Loucy (cell line): ENCODE data around the gene STOM.

Source experiments
- H2AFZ ChIP-seq: fragments of 200-600 bp; sonication (generic); 2 replicates; pipeline ENCODE4 v1.6.0; 2016; ENCODE audit warnings: antibody characterized with exemption, mild to moderate bottlenecking, low read length, moderate library complexity
- H3F3A ChIP-seq: fragments of 200-600 bp; 2 replicates; pipeline ENCODE4 v1.6.0; 2016; ENCODE audit warnings: antibody characterized with exemption, low read depth, mild to moderate bottlenecking
- H3K27me3 ChIP-seq: fragments of 200-600 bp; sonication (generic); 2 replicates; pipeline ENCODE4 v1.6.1; 2014; ENCODE audit warnings: low read length, mild to moderate bottlenecking; ENCODE audit not compliant: insufficient read depth, poor library complexity, severe bottlenecking
- H3K36me3 ChIP-seq: fragments of 200-600 bp; sonication (generic); 2 replicates; pipeline ENCODE4 v1.6.1; 2016; ENCODE audit warnings: low read length; ENCODE audit not compliant: insufficient read depth
- H3K4me1 ChIP-seq: fragments of 200-600 bp; sonication (generic); 2 replicates; pipeline ENCODE4 v1.5.1; 2014; ENCODE audit warnings: low read length, mild to moderate bottlenecking; ENCODE audit not compliant: insufficient read depth, poor library complexity, severe bottlenecking
- H3K4me2 ChIP-seq: fragments of 200-600 bp; sonication (generic); 2 replicates; pipeline ENCODE4 v1.6.0; 2014; ENCODE audit warnings: antibody characterized with exemption, low read length, low read depth, mild to moderate bottlenecking; ENCODE audit not compliant: poor library complexity, severe bottlenecking
- H3K4me3 ChIP-seq: fragments of 200-600 bp; sonication (generic); 2 replicates; pipeline ENCODE4 v1.5.1; 2014; ENCODE audit warnings: low read length, mild to moderate bottlenecking, mixed read lengths; ENCODE audit not compliant: poor library complexity, severe bottlenecking
- H3K79me2 ChIP-seq: fragments of 200-600 bp; sonication (generic); 2 replicates; pipeline ENCODE4 v1.6.1; 2014; ENCODE audit warnings: low read length; ENCODE audit not compliant: insufficient read depth
- H3K9ac ChIP-seq: fragments of 200-600 bp; sonication (generic); 2 replicates; pipeline ENCODE4 v1.6.0; 2014; ENCODE audit warnings: mild to moderate bottlenecking, low read depth, low read length, moderate library complexity; ENCODE audit not compliant: poor library complexity, severe bottlenecking
- H3K9me2 ChIP-seq: fragments of 200-600 bp; sonication (generic); replicated peaks from 2 replicates; pipeline ENCODE4 v1.6.1; 2016; ENCODE audit warnings: low read depth, low read length, mixed read lengths
- H3K9me3 ChIP-seq: fragments of 200-600 bp; sonication (generic); 2 replicates; pipeline ENCODE4 v1.6.1; 2014; ENCODE audit warnings: mild to moderate bottlenecking, antibody characterized with exemption, low read length, low read depth; ENCODE audit not compliant: insufficient read depth
- H4K20me1 ChIP-seq: fragments of 200-600 bp; sonication (generic); 2 replicates; pipeline ENCODE4 v1.6.0; 2014; ENCODE audit warnings: antibody characterized with exemption, low read length, mild to moderate bottlenecking; ENCODE audit not compliant: insufficient read depth, poor library complexity, severe bottlenecking
- EZH2phosphoT487 ChIP-seq: fragments of 200-600 bp; IDR thresholded peaks from 2 replicates; pipeline ENCODE4 v1.6.1; 2018; ENCODE audit warnings: antibody characterized with exemption, mild to moderate bottlenecking, moderate library complexity, borderline replicate concordance
- TF ChIP-seq, protein P1 (sequence below): fragments of 200-600 bp; sonication (generic); conservative IDR thresholded peaks from 2 replicates; pipeline ENCODE4 v1.5.1; 2014; ENCODE audit warnings: mild to moderate bottlenecking, antibody characterized with exemption, low read length

The STOM gene

DNA sequence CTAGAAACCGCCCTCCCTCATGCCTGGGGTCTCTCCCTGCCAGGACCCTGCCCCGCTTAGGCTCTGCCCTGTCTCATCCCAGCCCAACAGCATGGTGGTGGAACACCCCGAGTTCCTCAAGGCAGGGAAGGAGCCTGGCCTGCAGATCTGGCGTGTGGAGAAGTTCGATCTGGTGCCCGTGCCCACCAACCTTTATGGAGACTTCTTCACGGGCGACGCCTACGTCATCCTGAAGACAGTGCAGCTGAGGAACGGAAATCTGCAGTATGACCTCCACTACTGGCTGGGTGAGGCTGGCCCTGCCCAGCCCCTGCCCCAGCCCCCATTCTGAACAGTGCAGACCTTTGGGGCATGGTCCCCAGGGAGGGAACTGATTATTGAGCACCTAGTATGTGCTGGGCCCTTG, 68.2 kb downstream of the STOM start:
- Histone ChIP-seq H3K27me3 (no peaks in the 10 kb centered on the region), H3K4me1 (peaks cover 10% of the 10 kb centered on the region), H4K20me1 (no peaks in the 10 kb centered on the region), H3K4me2 (no peak overlapping the region), H3K9ac (no peak overlapping the region), H3F3A (no peaks in the 10 kb centered on the region), H3K9me3 (no peaks in the 10 kb centered on the region), H2AFZ (no peak overlapping the region), H3K4me3 (no peak overlapping the region), H3K36me3 (peaks cover 5% of the 10 kb centered on the region; the same call in 1 of the 2 replicates), H3K9me2 (no peaks in the 10 kb centered on the region), H3K79me2 (no peaks in the 10 kb centered on the region)
- TF ChIP-seq, protein P1, sequence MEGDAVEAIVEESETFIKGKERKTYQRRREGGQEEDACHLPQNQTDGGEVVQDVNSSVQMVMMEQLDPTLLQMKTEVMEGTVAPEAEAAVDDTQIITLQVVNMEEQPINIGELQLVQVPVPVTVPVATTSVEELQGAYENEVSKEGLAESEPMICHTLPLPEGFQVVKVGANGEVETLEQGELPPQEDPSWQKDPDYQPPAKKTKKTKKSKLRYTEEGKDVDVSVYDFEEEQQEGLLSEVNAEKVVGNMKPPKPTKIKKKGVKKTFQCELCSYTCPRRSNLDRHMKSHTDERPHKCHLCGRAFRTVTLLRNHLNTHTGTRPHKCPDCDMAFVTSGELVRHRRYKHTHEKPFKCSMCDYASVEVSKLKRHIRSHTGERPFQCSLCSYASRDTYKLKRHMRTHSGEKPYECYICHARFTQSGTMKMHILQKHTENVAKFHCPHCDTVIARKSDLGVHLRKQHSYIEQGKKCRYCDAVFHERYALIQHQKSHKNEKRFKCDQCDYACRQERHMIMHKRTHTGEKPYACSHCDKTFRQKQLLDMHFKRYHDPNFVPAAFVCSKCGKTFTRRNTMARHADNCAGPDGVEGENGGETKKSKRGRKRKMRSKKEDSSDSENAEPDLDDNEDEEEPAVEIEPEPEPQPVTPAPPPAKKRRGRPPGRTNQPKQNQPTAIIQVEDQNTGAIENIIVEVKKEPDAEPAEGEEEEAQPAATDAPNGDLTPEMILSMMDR = no peak
- no peak for TF ChIP-seq EZH2phosphoT487

DNA sequence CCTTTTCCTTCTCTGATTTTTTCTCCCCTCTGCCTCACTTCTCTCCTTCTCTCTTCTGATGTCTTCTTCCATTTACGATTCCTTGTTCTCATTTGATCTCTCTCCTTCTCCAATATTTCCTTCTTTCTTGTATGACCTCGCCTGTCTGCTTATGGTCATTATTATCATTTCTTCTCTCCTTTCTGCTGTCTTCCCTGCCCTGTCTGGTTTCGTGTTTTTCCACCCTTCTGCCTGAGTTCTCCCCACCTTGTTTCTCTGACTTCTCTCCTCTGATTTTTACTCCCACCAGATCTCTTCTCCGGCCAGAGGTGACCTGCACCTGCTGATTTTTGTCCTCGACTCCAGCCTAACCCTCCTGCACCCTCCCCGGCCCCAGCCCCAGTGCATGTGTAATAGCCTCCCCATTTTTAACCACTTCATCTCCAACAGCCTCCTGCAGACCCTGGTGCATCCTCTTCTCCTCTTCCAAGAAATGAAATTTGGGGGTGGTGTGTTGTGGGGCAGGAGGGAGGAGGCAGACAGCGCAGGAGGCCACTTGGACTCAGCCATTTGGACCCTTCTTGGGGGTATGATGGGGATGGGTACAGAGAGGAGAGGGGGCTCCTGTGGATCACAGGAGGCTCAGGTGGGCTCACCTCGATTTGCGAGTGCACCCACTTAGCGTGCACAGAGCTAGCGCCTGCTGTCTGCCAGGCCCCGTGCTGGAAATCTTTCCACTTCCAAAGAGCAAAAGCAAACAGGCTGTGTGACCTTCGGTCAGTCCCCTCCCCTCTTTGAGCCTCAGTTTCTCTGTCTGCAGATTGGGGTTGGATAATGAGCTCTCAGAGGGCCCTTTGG, 69.5 kb downstream of the STOM start:
- H3K79me2 ChIP-seq = no peaks in the 10 kb centered on the region
- no peak for TF ChIP-seq EZH2phosphoT487
- TF ChIP-seq, protein P1 = no peak
- no peaks in the 10 kb centered on the region for H4K20me1 ChIP-seq
- no peak overlapping the region for H2AFZ ChIP-seq
- H3K9ac ChIP-seq = no peak overlapping the region
- no peaks in the 10 kb centered on the region for H3F3A ChIP-seq
- H3K4me3 ChIP-seq = no peak overlapping the region
- H3K36me3 ChIP-seq = peaks cover 5% of the 10 kb centered on the region; the same call in 1 of the 2 replicates
- no peaks in the 10 kb centered on the region for H3K9me3 ChIP-seq
- no peaks in the 10 kb centered on the region for H3K9me2 ChIP-seq
- H3K4me1 ChIP-seq = peaks cover 10% of the 10 kb centered on the region
- no peak overlapping the region for H3K4me2 ChIP-seq
- no peaks in the 10 kb centered on the region for H3K27me3 ChIP-seq

DNA sequence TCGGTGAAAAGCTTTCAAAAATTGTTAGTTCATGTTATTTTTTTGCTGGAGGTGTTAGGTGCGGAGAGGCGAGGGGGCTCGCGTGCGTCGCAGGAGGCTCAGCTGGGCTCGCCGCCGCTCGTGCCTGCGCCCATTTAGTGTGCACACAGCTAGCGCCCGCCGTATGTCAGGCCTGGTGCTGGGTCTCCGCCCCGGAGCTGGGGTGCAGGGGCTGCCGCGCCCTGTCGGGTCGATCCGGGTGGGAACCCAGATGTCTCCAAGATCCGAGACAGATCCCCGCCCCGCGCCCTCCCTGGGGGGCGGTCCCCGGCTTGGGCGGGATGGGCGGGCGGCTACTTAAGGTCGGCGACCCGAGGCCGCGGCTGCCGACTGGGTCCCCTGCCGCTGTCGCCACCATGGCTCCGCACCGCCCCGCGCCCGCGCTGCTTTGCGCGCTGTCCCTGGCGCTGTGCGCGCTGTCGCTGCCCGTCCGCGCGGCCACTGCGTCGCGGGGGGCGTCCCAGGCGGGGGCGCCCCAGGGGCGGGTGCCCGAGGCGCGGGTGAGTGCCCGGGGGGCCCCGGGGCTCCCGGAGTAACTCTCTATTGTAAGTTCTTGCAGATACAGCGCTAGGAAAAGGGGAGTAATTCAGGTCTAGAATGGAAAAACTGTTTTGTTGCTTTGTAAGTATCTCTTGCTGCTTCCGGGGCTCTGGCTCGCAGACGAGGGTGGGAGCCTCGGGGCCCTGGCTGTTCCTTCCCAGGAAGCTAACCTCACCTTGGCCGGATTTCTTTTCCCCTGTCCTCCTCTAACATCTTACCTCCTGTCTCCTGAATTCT, 70.4 kb downstream of the STOM start:
- Histone ChIP-seq H2AFZ (no peak overlapping the region), H3K9ac (no peak overlapping the region), H3K36me3 (peaks cover 3% of the 10 kb centered on the region; the same call in 1 of the 2 replicates), H3K27me3 (no peaks in the 10 kb centered on the region), H3K79me2 (no peaks in the 10 kb centered on the region), H3F3A (no peaks in the 10 kb centered on the region), H3K4me2 (no peak overlapping the region), H3K4me3 (no peak overlapping the region), H3K4me1 (peaks cover 10% of the 10 kb centered on the region), H4K20me1 (no peaks in the 10 kb centered on the region), H3K9me3 (no peaks in the 10 kb centered on the region), H3K9me2 (no peaks in the 10 kb centered on the region)
- TF ChIP-seq EZH2phosphoT487 = no peak
- TF ChIP-seq, protein P1 = no peak
